HepG2 (cell line): ENCODE data around the gene TTLL10. TPM values are rescaled to one million over a fixed set of nuclear protein-coding genes. Genes with fewer than 3 reads are reported as not detected.

Experiments used
- HOXA9 ChIP-seq: sonication (generic); formaldehyde crosslinking; IDR thresholded peaks from 2 replicates; pipeline ENCODE4 v1.8.1; 2022; ENCODE audit warnings: missing genetic modification reagents, mild to moderate bottlenecking, moderate library complexity, borderline replicate concordance
- KDM2A ChIP-seq: sonication (generic); formaldehyde crosslinking; IDR thresholded peaks from 2 replicates; pipeline ENCODE4 v1.4.0; 2020; ENCODE audit warnings: low read depth, missing genetic modification reagents, borderline replicate concordance
- KDM5A ChIP-seq: fragments of 200-600 bp; sonication (generic); IDR thresholded peaks from 2 replicates; pipeline ENCODE4 v1.7.0; 2018; ENCODE audit warnings: antibody characterized with exemption, mild to moderate bottlenecking, low read length, borderline replicate concordance
- MLX ChIP-seq: IDR thresholded peaks from 2 replicates; pipeline ENCODE4 v1.6.1; 2016
- SIN3B ChIP-seq: fragments of 150-350 bp; IDR thresholded peaks from 2 replicates; pipeline ENCODE4 v1.6.1; 2014; ENCODE audit warnings: low read length
- THAP11 ChIP-seq: IDR thresholded peaks from 2 replicates; pipeline ENCODE4 v1.6.1; 2016; ENCODE audit warnings: missing biosample characterization, missing genetic modification reagents
- ZFP90 ChIP-seq: sonication (generic); formaldehyde crosslinking; IDR thresholded peaks from 2 replicates; pipeline ENCODE4 v1.8.0; 2022; ENCODE audit warnings: missing genetic modification reagents, mild to moderate bottlenecking, inconsistent platforms, borderline replicate concordance
- ZNF124 ChIP-seq: sonication (generic); formaldehyde crosslinking; IDR thresholded peaks from 2 replicates; pipeline ENCODE4 v1.4.0; 2020; ENCODE audit warnings: missing genetic modification reagents
- ZNF160 ChIP-seq: sonication (generic); formaldehyde crosslinking; IDR thresholded peaks from 2 replicates; pipeline ENCODE4 v1.8.0; 2022; ENCODE audit warnings: mild to moderate bottlenecking, inconsistent platforms, missing genetic modification reagents
- ZNF17 ChIP-seq: sonication (generic); formaldehyde crosslinking; IDR thresholded peaks from 2 replicates; pipeline ENCODE4 v1.5.0; 2020; ENCODE audit warnings: mild to moderate bottlenecking, missing genetic modification reagents
- ZNF431 ChIP-seq: sonication (generic); formaldehyde crosslinking; IDR thresholded peaks from 2 replicates; pipeline ENCODE4 v1.9.0; 2022; ENCODE audit warnings: missing genetic modification reagents, low read depth, mild to moderate bottlenecking, borderline replicate concordance
- ZNF567 ChIP-seq: sonication (generic); formaldehyde crosslinking; IDR thresholded peaks from 2 replicates; pipeline ENCODE4 v1.8.1; 2023; ENCODE audit warnings: mild to moderate bottlenecking, missing genetic modification reagents, borderline replicate concordance
- ZNF616 ChIP-seq: sonication (generic); formaldehyde crosslinking; IDR thresholded peaks from 2 replicates; pipeline ENCODE4 v1.5.0; 2020; ENCODE audit warnings: low read depth, mild to moderate bottlenecking, missing genetic modification reagents
- polyA plus RNA-seq, 8 experiments: library from polyadenylated mRNA; depleted of rRNA in 3 of 8; stranded (reverse) in 7 of 8; unstranded in 1 of 8; fragments of >200 nt; fragmentation: Illumina TruSeq in 4 of 8; extraction: Trizol in 4 of 8; gene quantifications; 2 replicates each; pipeline versions ENCODE4 v1.2.1 to v1.2.3, GENCODE V29; 2011 to 2016; ENCODE audit warnings: low read depth in 4 of 8, missing spikeins in 1 of 8, mixed read lengths in 1 of 8; ENCODE audit not compliant: insufficient read depth in 1 of 8
- total RNA-seq, 5 experiments: library from RNA; depleted of rRNA; stranded (reverse); fragments of >200 nt; fragmentation: Illumina TruSeq; extraction: Trizol; gene quantifications; 2 replicates each; pipeline ENCODE4 v1.2.3, GENCODE V29; 2016; ENCODE audit warnings: low read depth in 1 of 5
- TF ChIP-seq, protein P1 (sequence below): sonication (generic); formaldehyde crosslinking; IDR thresholded peaks from 2 replicates; pipeline ENCODE4 v1.4.0; 2020; ENCODE audit warnings: missing genetic modification reagents, borderline replicate concordance
- TF ChIP-seq, protein P2 (sequence below): sonication (generic); formaldehyde crosslinking; IDR thresholded peaks from 2 replicates; pipeline ENCODE4 v1.8.1; 2023; ENCODE audit warnings: mild to moderate bottlenecking, missing genetic modification reagents
- TF ChIP-seq, protein P3 (sequence below): sonication (generic); formaldehyde crosslinking; IDR thresholded peaks from 2 replicates; pipeline ENCODE4 v1.4.0; 2020; ENCODE audit warnings: missing genetic modification reagents
- TF ChIP-seq, protein P4 (sequence below): conservative IDR thresholded peaks from 2 replicates; pipeline ENCODE4 v1.6.1; 2018; ENCODE audit warnings: missing genetic modification reagents

TTLL10 gene
- total and polyA plus RNA-seq, 2 of the 13 experiments (the other 11 are each of a cell fraction or from before 2014, with no cell fraction given), result not detected

DNA sequence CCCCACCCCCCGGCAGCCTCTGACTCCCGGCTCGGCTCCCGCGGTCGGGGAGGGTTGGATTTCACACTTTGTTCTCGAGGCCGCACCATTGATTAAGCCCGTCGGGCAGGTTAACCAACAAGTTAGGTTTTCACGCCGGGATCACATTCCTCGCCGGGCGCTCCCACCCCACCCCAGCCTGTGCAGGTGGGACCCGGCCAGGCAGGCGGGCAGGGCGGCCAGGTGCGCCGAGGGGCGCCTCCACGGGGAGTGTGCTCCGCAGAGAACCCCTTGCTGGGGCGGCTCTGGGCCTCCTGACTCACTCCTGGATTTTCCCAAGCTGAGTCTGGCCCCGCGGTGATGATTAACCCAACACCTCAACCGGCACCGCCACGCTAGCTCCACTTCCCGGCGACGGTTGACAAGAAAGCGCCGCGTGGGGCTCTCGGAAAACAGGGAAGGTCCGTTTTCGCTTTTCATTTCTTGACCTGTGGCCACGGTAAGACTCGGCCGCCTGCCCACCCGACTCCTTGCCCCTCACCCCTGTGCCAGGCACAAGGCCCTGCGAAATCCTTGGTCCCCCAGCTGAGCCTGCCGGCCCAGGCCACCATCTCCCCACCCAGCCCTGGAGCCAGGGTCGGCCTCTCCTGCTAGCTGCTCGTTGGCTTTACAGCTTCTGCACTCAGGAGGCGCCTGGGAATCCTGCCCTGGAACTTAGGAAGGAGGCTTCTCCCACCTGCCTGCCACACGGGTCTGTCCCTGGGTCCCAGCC is 8.8 kb upstream of the TTLL10 start (continued):
- TF ChIP-seq KDM2A (CRISPR knock-in tag) (peak; percentile 74), SIN3B (no peak), ZNF160 (CRISPR knock-in tag) (no peak; the same call in 1 of the 2 replicates), KDM5A (no peak), HOXA9 (no peak), THAP11 (CRISPR knock-in tag) (peak; percentile 27; the same call in 1 of the 2 replicates), ZNF567 (no peak), ZNF616 (CRISPR knock-in tag) (no peak), ZNF124 (CRISPR knock-in tag) (no peak), MLX (CRISPR knock-in tag) (no peak), ZFP90 (CRISPR knock-in tag) (no peak), ZNF17 (CRISPR knock-in tag) (no peak), ZNF431 (CRISPR knock-in tag) (no peak)
- TF ChIP-seq, protein P1, sequence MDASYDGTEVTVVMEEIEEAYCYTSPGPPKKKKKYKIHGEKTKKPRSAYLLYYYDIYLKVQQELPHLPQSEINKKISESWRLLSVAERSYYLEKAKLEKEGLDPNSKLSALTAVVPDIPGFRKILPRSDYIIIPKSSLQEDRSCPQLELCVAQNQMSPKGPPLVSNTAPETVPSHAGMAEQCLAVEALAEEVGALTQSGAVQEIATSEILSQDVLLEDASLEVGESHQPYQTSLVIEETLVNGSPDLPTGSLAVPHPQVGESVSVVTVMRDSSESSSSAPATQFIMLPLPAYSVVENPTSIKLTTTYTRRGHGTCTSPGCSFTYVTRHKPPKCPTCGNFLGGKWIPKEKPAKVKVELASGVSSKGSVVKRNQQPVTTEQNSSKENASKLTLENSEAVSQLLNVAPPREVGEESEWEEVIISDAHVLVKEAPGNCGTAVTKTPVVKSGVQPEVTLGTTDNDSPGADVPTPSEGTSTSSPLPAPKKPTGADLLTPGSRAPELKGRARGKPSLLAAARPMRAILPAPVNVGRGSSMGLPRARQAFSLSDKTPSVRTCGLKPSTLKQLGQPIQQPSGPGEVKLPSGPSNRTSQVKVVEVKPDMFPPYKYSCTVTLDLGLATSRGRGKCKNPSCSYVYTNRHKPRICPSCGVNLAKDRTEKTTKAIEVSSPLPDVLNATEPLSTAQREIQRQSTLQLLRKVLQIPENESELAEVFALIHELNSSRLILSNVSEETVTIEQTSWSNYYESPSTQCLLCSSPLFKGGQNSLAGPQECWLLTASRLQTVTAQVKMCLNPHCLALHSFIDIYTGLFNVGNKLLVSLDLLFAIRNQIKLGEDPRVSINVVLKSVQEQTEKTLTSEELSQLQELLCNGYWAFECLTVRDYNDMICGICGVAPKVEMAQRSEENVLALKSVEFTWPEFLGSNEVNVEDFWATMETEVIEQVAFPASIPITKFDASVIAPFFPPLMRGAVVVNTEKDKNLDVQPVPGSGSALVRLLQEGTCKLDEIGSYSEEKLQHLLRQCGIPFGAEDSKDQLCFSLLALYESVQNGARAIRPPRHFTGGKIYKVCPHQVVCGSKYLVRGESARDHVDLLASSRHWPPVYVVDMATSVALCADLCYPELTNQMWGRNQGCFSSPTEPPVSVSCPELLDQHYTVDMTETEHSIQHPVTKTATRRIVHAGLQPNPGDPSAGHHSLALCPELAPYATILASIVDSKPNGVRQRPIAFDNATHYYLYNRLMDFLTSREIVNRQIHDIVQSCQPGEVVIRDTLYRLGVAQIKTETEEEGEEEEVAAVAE (CRISPR knock-in tag), result no peak
- TF ChIP-seq, protein P2, sequence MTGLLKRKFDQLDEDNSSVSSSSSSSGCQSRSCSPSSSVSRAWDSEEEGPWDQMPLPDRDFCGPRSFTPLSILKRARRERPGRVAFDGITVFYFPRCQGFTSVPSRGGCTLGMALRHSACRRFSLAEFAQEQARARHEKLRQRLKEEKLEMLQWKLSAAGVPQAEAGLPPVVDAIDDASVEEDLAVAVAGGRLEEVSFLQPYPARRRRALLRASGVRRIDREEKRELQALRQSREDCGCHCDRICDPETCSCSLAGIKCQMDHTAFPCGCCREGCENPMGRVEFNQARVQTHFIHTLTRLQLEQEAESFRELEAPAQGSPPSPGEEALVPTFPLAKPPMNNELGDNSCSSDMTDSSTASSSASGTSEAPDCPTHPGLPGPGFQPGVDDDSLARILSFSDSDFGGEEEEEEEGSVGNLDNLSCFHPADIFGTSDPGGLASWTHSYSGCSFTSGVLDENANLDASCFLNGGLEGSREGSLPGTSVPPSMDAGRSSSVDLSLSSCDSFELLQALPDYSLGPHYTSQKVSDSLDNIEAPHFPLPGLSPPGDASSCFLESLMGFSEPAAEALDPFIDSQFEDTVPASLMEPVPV (CRISPR knock-in tag), result no peak; the same call in 1 of the 2 replicates
- TF ChIP-seq, protein P3, sequence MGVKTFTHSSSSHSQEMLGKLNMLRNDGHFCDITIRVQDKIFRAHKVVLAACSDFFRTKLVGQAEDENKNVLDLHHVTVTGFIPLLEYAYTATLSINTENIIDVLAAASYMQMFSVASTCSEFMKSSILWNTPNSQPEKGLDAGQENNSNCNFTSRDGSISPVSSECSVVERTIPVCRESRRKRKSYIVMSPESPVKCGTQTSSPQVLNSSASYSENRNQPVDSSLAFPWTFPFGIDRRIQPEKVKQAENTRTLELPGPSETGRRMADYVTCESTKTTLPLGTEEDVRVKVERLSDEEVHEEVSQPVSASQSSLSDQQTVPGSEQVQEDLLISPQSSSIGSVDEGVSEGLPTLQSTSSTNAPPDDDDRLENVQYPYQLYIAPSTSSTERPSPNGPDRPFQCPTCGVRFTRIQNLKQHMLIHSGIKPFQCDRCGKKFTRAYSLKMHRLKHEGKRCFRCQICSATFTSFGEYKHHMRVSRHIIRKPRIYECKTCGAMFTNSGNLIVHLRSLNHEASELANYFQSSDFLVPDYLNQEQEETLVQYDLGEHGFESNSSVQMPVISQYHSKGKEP, result no peak
- TF ChIP-seq, protein P4, sequence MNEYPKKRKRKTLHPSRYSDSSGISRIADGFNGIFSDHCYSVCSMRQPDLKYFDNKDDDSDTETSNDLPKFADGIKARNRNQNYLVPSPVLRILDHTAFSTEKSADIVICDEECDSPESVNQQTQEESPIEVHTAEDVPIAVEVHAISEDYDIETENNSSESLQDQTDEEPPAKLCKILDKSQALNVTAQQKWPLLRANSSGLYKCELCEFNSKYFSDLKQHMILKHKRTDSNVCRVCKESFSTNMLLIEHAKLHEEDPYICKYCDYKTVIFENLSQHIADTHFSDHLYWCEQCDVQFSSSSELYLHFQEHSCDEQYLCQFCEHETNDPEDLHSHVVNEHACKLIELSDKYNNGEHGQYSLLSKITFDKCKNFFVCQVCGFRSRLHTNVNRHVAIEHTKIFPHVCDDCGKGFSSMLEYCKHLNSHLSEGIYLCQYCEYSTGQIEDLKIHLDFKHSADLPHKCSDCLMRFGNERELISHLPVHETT (CRISPR knock-in tag), result 0 out of 2 replicates have a peak, but pooled peaks have one; percentile 44
